ENCODE measurements around the gene GOSR2.
A peak's percentile ranks its signal among the peaks of the same experiment; 100 is the strongest.

Gene GOSR2

DNA sequence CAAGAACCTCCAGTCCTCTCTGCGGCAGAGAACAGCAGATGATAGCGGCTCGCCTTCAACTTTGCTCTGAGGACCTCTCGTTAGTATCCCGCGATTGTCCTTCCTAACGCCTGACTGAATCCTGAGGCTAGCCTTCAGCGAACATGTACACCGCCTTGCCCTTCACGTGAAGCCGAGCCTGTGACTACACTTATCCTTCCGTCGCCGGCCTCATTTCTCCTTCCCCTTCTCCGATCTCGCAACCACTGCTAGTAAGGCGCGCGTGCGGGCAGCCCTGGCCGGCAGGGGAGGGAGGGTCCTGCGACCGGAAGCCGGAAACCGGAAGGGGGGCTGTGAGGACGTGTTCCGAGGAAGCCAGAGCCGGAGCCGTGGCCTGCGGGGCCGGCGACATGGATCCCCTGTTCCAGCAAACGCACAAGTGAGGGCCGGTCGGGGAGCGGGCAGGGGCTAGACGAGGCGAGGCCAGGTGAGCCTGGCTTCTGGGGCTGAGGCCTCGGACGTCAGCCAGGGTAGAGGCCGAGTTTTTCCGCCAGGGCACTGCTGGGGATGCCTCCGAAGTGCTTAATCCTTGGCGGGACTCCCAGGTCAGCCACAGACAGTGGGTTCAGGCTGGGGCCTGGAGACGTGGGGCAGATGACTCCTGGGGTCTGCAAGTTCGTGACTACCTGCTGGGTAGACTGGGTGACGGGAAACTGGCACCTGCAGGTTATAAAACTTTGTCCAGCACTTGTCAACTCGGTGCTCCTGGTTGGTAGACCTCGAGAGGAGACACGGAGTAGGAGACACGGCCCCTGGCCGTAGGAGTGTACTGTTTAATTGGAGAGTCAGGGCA, at the start of gene GOSR2:
Gene GOSR2, plus strand, starts transcription at position 357 of the 832 bp plus-strand sequence. Its CDS starts 33 bp downstream, at position 390.
- DNase-seq: peak; percentile 77

DNA sequence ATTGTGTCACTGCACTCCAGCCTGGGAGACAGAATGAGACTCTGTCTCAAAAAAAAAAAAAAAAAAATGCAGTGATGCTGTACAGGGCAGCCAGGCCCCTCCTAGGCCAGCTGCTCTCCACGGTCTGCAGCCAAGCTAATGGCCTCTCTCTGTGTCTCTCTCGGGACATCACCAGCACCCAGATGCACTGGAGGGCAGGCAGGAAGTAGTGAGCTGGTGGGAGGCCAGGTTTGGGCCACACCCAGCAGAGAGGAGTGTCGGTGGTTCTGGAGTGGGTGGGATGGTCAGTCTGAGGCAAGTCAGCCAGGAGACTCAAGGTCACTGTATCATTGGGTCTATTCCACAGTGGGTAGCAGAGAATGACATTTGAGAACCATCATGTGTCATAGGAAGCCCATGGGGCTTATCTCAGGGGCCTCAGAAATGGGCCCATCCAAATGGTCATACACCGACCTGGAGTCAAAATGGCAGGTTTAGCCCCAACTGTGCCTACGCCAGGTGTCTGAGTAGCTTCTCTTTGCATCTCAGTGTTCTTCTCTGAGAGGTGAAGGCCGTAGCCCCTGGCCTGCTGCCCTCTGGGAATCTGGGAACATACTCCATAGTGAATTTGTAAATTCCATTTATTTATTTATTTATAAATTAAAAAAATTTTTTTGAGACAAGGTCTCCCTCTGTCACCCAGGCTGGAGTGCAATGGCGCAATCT, 48.9 kb upstream of the GOSR2 start:
- no peak for DNase-seq

DNA sequence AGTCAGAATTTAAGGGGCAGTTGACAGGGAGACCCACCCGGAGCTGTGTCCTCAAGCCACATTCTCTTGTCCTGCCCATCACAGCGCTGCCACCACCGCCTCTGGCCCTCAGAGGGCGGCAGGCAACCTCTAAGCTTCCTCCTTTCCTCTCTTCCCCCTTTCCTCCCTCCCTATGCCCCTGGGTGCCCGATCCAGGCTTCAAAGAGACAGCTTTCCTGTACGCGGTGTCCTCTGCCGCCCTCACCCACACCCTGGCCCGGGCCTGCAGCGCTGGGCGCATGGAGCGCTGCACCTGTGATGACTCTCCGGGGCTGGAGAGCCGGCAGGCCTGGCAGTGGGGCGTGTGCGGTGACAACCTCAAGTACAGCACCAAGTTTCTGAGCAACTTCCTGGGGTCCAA, 48.1 kb upstream of the GOSR2 start:
- DNase-seq: no peak

DNA sequence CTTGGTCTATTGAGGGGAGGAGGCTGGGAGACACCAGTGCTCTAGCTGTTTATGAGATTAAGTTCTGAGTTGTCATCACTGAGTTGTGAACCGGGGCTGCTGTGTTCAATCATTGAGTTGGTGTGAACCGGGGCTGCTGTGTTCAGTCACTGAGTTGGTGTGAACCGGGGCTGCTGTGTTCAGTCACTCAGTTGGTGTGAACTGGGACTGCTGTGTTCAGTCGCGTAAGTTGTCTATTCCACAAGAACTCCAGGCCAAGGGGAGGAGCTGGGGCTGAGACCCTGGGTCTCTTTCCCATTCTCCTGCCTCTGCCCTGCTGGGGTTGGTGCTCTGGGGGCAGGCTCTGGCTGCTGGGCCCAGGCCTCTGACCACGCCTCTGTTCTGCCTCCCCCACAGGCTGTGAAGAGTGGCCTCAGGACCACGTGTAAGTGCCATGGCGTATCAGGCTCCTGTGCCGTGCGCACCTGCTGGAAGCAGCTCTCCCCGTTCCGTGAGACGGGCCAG, 47.1 kb upstream of the GOSR2 start:
- no peak for DNase-seq

DNA sequence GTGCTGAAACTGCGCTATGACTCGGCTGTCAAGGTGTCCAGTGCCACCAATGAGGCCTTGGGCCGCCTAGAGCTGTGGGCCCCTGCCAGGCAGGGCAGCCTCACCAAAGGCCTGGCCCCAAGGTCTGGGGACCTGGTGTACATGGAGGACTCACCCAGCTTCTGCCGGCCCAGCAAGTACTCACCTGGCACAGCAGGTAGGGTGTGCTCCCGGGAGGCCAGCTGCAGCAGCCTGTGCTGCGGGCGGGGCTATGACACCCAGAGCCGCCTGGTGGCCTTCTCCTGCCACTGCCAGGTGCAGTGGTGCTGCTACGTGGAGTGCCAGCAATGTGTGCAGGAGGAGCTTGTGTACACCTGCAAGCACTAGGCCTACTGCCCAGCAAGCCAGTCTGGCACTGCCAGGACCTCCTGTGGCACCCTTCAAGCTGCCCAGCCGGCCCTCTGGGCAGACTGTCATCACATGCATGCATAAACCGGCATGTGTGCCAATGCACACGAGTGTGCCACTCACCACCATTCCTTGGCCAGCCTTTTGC, 46.5 kb upstream of the GOSR2 start:
- no peak for DNase-seq

DNA sequence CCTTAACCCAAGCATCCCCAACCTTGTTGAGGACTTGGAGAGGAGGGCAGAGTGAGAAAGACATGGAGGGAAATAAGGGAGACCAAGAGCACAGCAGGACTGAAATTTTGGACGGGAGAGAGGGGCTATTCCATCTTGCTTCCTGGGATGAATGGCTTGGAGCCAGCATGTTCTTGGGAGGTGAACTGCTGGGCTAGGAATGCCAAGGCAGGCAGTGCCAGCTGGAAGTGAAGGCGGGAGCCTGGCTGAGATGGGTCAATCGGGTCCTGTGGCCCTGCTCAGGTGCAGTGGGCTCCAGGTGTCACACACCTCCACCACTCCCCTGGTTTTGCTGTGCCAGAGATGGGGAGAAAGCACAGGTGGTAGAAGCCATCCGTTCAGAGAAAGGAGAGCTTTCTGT, 46.0 kb upstream of the GOSR2 start:
- DNase-seq: no peak

DNA sequence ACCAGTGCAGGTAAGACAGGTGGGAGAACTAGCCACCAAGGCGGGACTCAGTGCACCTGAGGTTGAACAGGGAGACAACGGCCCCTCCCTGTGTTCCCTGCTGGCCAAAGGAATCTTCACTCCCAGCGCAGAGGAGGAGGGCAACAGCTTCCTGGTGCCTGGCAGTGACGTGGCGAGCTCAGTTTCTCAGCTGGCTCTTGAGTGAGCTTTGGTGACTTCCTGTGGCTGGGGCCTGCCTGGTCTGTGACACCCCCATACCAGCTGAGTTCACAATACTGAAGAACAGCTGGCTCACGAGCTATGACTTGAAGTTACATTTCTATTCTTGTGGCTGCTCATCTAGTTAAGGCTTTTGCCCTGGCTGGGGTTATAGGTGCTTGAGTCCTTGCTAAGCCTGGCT, 45.5 kb upstream of the GOSR2 start:
- DNase-seq: no peak

DNA sequence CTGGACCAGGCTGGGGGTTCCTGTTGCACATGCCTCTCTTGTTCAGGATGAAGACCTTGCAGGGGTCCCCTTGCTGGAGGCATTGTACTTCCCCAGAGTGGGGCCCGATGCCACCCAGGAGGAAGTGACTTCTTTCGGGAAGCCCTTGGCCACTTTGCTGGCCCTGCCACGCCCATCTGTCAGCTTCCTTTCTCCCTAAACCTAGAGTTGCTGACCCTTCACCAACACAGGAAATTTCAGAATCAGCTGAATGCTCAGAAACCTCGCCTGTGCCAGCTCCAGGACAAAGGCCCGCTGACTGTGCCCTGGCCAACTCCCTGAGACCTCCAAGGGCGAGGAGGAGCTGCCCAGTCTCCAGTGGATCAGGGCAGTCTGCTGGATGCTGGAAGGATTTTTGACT, 44.9 kb upstream of the GOSR2 start:
- DNase-seq: no peak

DNA sequence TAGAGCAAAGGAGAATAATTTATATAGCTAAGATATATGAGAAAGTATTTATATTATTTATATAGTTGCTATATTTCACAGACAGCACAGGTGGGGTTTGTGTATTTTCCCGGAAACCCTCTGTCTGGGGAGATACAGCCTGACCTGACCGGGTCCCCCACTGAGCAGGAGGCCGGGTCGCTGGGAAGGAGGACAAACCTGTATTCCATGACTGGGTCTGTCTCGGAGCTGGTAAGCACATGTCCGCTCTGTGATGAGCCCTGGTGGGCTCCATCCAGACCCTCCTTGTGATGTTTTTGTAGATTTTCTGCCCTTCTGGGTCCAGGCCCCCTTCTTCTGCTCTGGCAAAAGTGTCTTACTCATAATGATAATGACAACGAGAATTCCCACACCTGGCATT, 43.9 kb upstream of the GOSR2 start:
- DNase-seq: no peak

DNA sequence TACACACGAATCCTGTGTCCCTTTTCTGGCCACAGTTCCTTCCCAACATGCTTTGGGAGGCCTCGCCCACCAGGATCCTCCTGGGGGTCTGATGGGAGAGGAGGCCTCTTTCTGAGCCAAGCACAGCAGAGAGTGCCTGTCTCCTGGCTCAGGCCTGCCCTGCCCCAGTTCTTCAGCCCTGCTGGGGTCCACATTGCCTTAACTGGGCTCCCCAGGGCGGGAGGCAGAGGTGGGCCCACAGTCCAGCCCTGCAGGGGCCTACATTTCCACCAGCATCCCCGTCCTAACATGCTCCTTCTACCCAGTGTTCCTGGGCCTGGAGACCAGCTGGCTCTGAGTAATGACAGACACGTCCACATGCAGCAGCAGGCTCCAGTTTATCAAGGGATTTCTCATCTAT, 41.9 kb upstream of the GOSR2 start:
- no peak for DNase-seq

DNA sequence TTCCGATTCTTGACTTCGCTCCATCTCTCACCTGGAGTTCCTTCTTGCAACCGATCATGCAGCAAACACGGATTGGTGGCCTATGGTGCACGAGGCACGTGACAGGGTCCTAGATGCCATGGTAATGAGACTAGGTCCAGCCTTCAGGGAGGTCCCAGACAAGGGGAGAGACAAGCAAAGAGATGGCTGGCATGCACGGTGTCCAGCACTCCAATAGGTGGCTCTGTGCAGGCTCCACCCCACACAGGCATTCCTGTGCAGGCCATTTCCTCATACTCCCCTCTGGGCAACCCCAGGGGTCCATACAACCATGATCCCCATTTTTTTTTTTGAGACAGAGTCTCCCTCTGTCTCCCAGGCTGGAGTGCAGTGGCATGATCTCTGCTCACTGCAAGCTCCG, 40.3 kb upstream of the GOSR2 start:
- DNase-seq: no peak

DNA sequence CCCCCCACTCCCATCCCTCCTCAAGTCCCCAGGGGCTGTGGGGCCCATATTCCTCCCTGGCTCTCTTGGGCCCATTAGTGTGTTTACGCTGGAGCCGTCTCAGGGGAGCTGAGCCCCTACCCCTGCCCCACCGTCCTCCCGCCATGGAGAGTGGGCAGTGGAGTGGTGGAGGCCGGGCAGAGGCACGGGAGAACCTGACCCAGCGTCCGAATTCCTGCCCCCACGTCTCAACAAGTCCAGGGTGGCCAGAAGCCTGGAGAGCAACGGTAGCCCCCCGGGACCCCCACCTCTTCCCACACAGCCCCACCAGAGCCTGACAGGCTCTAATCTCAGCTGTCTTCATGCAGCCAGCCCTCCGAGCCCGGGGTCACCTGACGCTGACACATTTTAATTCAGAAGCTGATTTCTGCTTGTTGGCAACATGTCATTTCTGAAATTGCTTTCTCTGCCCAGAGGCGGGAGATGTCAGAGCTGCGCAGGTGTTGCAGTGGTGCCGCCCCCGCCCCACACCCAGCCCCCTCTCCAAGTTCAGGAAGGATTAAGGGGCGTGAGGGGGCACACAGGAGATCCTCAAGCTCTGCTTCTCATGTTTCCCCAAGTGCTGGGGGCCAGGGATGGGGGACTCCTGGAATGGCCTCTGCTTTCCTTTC, 39.0 kb upstream of the GOSR2 start:
- DNase-seq: no peak

DNA sequence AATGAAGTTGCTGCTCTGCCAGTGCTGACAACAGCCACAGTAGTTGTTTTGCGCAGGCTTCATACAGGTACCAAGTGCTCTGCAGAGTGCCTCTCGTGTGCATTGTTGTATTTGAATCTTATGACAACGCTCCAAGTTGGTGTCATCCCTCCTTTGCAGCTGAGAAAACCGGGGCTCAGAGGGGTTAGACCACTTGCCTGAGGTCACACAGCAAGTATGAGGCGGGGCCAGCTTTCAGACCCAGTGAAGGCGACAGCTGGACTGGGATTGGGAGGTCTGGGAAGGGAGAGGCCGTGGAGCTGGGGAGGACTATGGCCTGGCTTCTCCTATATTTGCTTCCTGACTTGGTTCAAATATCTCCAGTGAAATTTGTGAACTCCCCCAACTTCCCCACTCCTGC, 38.4 kb upstream of the GOSR2 start:
- DNase-seq: no peak

DNA sequence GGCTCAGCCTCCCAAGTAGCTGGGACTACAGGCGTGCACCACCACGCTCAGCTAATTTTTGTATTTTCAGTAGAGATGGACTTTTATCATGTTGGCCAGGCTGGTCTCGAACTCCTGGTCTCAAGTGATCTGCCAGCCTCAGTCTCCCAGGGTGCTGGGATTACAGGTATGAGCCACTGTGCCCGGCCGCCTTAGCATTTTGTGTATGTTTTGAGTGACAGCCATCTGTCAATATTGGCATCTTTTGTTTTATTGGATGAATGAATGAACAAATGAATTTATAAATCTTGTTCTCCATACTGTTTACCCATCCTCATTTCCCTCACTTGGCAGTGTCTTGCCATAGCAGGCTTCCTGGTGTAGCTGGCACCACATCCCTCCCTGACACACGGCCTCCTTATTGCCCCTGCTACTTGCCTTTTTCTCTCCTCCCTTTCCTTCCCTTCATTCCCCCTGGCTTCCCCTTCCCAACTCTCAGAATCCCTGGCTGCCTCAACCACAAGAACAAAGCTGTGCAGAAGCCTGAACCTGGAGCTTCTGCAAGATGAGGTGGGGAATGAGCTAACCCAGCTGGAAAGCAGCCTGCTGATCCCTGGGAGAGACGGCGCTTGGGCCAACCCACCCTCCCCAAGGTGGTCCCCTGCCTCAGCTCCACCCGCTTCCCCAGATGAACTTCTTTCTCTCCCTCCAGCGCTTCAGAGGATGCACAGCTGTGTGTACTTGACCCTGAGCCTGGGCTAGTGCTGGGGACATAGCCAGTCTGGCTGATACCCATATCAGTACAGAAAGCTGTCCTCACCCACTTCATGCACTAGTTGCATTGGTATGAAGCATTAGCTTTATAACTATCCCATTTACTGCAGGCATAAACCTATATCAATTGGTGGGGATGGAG, 37.3 kb upstream of the GOSR2 start:
- no peak for DNase-seq

DNA sequence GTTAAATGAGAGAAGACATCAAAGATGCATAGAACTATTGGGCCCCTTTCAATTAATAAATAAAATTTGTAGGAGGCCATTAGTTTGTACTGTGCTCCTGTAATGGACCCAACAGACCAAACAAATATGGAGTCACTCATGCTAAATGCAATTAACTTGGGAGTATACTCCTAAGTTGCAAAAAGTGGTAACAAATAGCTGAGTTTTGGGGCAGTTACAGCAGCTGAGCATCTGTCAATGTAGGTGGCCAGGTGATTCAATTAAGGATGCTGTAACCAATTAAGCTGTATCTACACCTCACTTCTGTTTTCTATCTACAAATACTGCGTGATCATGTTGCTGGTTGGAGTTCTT, 36.7 kb upstream of the GOSR2 start:
- DNase-seq: no peak

DNA sequence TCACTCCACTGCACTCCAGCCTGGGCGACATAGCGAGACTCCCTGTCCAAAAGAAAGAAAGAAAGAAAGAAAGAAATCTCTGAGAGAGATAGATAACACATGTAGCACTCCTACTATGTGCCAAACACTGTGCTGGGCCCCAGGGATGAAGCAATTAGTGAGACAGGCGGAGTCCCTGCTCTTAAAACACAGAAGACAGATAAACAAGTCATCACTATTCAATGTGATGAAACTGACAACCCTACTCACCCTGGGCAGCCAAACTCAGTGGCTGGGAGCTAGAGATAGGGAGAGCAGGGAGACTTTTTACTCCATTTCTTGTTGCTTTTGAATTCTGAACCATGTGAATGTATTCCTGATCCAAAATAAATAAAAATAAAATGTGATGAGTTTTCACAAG, 35.2 kb upstream of the GOSR2 start:
- DNase-seq: no peak

DNA sequence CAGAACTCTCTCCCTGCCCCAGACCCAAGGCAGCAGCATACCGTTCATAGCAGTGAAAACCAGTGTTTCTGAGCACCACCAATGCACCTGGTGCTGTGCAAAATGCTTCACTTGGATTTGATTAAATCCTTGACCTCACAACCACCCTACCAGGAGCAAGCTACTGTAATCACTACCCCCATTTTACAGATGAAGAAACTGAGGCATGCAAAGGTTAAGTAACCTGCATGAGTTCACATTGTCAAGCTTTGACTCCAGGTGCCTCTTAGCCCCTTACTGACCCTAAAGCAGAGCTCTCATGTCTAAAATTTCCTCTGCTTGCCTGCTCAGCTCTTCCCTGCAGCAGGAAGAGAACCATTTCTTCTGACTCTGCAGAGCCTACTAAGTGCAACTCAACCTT, 34.2 kb upstream of the GOSR2 start:
- DNase-seq: no peak

DNA sequence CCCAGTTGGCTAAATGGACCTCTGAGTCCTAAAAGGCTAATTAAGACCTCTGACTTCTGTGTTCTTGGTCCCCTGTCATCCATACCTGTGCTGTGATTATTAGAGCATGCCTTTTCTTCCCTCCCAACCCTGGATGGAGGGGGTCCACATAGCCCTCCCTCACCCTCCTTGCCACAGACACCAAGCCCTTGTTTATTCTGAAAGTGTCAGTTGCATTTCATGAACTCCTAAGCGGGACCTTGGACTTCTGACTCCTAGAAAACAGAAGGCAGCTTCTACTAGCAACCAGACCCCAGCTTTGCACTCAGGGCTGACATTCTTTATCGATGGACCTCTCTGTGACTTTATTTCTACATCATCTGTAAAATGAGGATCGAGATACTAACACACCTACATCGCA, 33.4 kb upstream of the GOSR2 start:
- DNase-seq: no peak

DNA sequence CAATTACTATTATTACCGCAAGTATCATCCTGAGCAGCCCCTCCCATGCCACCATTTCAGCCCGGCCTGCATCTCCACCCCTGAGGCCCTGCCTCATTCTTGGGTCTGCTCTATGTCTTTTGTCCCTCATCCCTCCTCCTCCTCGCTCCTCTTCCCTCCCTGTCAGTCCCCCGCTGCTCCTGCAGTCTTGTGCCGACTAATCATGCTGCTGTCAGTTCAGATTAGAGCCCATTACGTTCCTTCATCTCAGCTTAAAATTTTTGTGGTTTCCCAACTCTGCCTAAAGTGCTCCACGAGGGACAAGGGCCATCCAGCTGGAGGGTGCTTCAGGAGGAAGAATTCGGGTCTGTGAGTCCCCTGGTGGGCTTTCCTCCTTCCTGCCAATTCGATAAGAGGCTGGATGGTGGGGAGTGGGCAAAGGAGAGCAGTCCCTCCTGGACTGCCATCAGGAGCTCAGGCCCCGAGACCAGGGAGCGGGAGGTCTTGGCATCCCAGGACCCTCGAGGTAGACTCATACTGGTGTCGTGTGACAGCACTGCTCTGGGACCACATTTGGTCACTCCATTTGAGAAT, 32.9 kb upstream of the GOSR2 start:
- DNase-seq: no peak

DNA sequence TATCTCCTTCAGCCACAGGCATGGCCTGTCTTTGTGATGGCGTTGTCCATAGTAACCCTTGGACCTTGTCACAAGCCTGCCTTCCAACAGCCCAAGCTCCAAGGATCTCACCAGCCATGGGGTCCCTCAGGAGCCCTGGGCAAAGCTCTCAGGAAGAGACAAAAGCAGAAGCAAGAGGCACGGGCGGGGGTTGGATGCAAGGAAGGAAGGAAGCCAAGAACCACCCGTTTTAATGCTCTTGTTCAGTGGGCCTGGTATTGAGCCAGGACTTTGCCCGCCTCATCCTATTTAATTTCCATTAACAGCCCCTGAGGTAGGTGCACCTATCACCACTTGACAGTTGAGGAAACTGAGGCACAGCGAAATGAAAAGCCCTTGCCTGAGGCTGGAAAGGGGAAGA, 32.3 kb upstream of the GOSR2 start:
- no peak for DNase-seq

DNA sequence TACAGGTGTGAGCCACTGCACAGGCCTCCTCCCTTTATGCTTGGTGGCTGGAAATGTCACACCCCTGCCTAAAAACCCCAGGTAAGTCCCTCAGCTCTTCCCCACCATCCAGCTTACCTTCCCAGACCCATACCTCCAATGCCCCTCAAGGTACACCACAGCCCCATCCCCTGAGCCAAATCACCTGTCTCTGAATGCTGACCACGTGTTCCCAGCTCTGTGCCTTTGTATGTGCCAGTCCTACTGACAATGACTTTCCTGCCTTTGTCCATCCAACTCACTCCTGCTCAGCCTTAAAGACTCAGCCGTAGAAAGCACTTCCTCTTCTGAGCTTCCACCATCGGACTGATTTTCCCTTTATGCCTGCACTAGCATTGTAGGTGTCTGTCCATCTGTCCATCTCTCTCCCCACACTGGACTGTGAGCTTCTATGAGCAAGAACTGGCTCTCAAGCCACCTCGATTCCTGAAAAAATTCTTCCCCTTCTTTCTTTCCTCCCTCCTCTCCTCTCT, 30.7 kb upstream of the GOSR2 start:
- DNase-seq: no peak

DNA sequence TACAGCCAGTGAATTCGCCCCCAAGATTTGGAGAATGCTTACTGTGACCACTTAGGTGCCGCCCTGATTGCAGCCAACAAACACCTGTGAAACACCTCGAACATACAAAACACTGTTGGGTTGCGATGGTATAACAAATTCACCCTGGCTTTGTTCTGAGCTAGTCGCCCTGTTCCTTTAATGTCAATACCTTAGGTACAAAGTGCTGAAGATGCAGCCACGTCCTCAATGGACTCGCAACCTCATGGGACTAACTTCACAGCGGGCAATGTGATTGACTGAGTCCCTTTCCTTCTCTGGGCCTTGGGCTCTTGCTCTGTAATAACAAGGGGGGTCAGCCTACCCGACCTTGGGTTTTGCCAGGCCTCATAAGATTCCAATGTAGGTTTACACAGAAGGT, 28.9 kb upstream of the GOSR2 start:
- no peak for DNase-seq

Data from NCI-H524 treated with DMSO at 0.1 percent for 48 hours (cell line).